ENCODE measurements around the gene ZNF74.

GRCh38 chr22:20448630-20449029, 54.7 kb downstream of the ZNF74 start:
- TF ChIP-seq POLR2A (IDR thresholded peaks at IDR 0.05) (no peak), CTCF (IDR thresholded peaks at IDR 0.05) (no peak)
